SK-N-SH treated with all-trans-retinoic acid at 6 μM for 48 hours (cell line): ENCODE measurements around the gene RGS1.

Experiments
- GLIS3 ChIP-seq: fragments of 250-450 bp; sonication (Bioruptor Pico); IDR thresholded peaks from 2 replicates; pipeline ENCODE4 v1.5.0; 2020; ENCODE audit warnings: mild to moderate bottlenecking, moderate library complexity
- OSR1 ChIP-seq: fragments of 250-450 bp; sonication (Bioruptor Pico); IDR thresholded peaks from 2 replicates; pipeline ENCODE4 v1.8.0; 2022; ENCODE audit warnings: moderate library complexity, mild to moderate bottlenecking, inconsistent platforms
- ZC3H10 ChIP-seq: fragments of 250-450 bp; sonication (Bioruptor Pico); IDR thresholded peaks from 2 replicates; pipeline ENCODE4 v1.5.1; 2021; ENCODE audit warnings: mild to moderate bottlenecking, moderate library complexity
- ZFP30 ChIP-seq: fragments of 450-650 bp; formaldehyde crosslinking; IDR thresholded peaks from 2 replicates; pipeline ENCODE4 v1.5.0; 2022; ENCODE audit warnings: mild to moderate bottlenecking, moderate library complexity
- ZNF565 ChIP-seq: fragments of 450-650 bp; formaldehyde crosslinking; conservative IDR thresholded peaks from 2 replicates; pipeline ENCODE4 v1.5.0; 2020; ENCODE audit warnings: low read depth, mild to moderate bottlenecking, moderate library complexity
- ZNF70 ChIP-seq: fragments of 450-650 bp; formaldehyde crosslinking; IDR thresholded peaks from 2 replicates; pipeline ENCODE4 v1.5.0; 2020; ENCODE audit warnings: mild to moderate bottlenecking, moderate library complexity
- TF ChIP-seq, protein P1 (sequence below): fragments of 250-450 bp; sonication (Bioruptor Pico); IDR thresholded peaks from 2 replicates; pipeline ENCODE4 v1.8.0; 2021; ENCODE audit warnings: low read depth, mild to moderate bottlenecking, moderate library complexity, borderline replicate concordance
- TF ChIP-seq, protein P2 (sequence below): fragments of 250-450 bp; sonication (Bioruptor Pico); IDR thresholded peaks from 2 replicates; pipeline ENCODE4 v1.8.0; 2020; ENCODE audit warnings: mild to moderate bottlenecking, moderate library complexity, borderline replicate concordance

DNA sequence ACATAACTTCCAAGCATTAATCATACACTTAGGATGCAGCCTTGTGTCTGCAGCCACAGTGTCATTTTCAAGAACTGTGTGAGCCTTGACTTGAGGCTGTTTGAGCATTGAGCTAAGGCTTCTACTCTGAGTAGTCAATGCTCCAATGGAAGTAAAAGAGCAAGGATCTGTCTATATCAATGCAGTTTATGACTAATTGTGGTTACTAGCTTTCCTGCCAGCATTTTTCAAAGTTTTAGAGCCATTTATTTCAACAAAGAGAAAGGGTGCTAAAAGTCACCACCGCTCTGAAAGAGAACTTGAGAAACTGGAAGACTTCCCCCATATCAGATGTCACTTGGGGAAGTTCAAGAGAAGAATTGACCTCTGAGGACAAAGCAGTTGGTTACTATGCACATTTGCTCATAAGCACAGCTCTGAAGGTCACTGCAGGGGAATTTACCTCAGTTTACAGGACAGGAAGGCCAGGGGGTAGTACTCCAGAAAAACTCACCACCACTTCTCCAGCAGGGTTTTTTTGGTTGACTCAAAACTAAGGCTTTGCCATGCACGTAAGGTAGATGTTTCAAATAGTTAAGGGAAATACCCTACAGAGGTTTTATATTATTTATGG, 24.5 kb upstream of the RGS1 start:
- TF ChIP-seq ZNF565 (CRISPR knock-in tag), result no peak
- TF ChIP-seq, protein P1, sequence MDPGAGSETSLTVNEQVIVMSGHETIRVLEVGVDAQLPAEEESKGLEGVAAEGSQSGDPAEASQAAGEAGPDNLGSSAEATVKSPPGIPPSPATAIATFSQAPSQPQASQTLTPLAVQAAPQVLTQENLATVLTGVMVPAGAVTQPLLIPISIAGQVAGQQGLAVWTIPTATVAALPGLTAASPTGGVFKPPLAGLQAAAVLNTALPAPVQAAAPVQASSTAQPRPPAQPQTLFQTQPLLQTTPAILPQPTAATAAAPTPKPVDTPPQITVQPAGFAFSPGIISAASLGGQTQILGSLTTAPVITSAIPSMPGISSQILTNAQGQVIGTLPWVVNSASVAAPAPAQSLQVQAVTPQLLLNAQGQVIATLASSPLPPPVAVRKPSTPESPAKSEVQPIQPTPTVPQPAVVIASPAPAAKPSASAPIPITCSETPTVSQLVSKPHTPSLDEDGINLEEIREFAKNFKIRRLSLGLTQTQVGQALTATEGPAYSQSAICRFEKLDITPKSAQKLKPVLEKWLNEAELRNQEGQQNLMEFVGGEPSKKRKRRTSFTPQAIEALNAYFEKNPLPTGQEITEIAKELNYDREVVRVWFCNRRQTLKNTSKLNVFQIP (CRISPR knock-in tag), result peak; percentile 64; the same call in 1 of the 2 replicates
- TF ChIP-seq GLIS3 (CRISPR knock-in tag), result no peak
- TF ChIP-seq, protein P2, sequence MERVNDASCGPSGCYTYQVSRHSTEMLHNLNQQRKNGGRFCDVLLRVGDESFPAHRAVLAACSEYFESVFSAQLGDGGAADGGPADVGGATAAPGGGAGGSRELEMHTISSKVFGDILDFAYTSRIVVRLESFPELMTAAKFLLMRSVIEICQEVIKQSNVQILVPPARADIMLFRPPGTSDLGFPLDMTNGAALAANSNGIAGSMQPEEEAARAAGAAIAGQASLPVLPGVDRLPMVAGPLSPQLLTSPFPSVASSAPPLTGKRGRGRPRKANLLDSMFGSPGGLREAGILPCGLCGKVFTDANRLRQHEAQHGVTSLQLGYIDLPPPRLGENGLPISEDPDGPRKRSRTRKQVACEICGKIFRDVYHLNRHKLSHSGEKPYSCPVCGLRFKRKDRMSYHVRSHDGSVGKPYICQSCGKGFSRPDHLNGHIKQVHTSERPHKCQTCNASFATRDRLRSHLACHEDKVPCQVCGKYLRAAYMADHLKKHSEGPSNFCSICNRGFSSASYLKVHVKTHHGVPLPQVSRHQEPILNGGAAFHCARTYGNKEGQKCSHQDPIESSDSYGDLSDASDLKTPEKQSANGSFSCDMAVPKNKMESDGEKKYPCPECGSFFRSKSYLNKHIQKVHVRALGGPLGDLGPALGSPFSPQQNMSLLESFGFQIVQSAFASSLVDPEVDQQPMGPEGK (CRISPR knock-in tag), result no peak
- no peak for TF ChIP-seq ZFP30 (CRISPR knock-in tag)
- TF ChIP-seq OSR1, result 0 out of 2 replicates have a peak, but pooled peaks have one; percentile 49
- peak; percentile 72; the same call in 1 of the 2 replicates for TF ChIP-seq ZC3H10 (CRISPR knock-in tag)
- no peak for TF ChIP-seq ZNF70
